ENCODE data around the gene VAMP4. TPM values are rescaled to one million over a fixed set of nuclear protein-coding genes. Genes with fewer than 3 reads are reported as not detected.

VAMP4 gene
- total and polyA plus RNA-seq, 10 of the 15 experiments (the other 5 are each of a cell fraction or from before 2014, with no cell fraction given): 0.90 to 7.9 (median 4.3) TPM

- TF ChIP-seq RELB (IDR thresholded peaks at IDR 0.05; ENCODE audit: low read depth) (0 out of 2 replicates have a peak, but pooled peaks have one; percentile 9), KAT2A (conservative IDR thresholded peaks at IDR 0.05; ENCODE audit: control insufficient read depth, low read depth, low read length) (no peak), MEF2B (IDR thresholded peaks at IDR 0.05; ENCODE audit: partially characterized antibody, poor library complexity, severe bottlenecking) (no peak), CBFB (IDR thresholded peaks at IDR 0.05; ENCODE audit: low read depth) (no peak), RAD21 (IDR thresholded peaks at IDR 0.05; ENCODE audit: insufficient read depth, low read depth, low read length) (0 out of 2 replicates have a peak, but pooled peaks have one; percentile 17), ZNF592 (IDR thresholded peaks at IDR 0.05) (no peak), ASH2L (IDR thresholded peaks at IDR 0.05; ENCODE audit: borderline replicate concordance, low read depth) (no peak), RELA (IDR thresholded peaks at IDR 0.05; ENCODE audit: borderline replicate concordance, partially characterized antibody) (no peak), ATF7 (IDR thresholded peaks at IDR 0.05; ENCODE audit: low read depth) (no peak), ZNF24 (IDR thresholded peaks at IDR 0.05) (no peak), PBX3 (IDR thresholded peaks at IDR 0.05; ENCODE audit: insufficient replicate concordance, low read depth, low read length) (no peak), ETV6 (conservative IDR thresholded peaks at IDR 0.05 in 1 of 2, IDR thresholded peaks at IDR 0.05 in 1 of 2; ENCODE audit: borderline replicate concordance in 1 of 2, low read depth in 1 of 2) (no peak), EP300 (IDR thresholded peaks at IDR 0.05; ENCODE audit: borderline replicate concordance in 1 of 2, control insufficient read depth in 1 of 2, low read depth in 2 of 2, low read length in 2 of 2) (no peak), MYC (IDR thresholded peaks at IDR 0.05; ENCODE audit: insufficient read depth, insufficient read length, insufficient replicate concordance, low read length, severe bottlenecking) (no peak), NR2F1 (conservative IDR thresholded peaks at IDR 0.05) (no peak), BMI1 (IDR thresholded peaks at IDR 0.05; ENCODE audit: borderline replicate concordance) (no peak; the same call in 1 of the 2 replicates), MTA2 (IDR thresholded peaks at IDR 0.05; ENCODE audit: low read depth) (peak; percentile 32; the same call in 1 of the 2 replicates), ZBED1 (IDR thresholded peaks at IDR 0.05; ENCODE audit: borderline replicate concordance) (0 out of 2 replicates have a peak, but pooled peaks have one; percentile 32), SREBF1 (IDR thresholded peaks at IDR 0.05; ENCODE audit: low read length) (no peak)
These were observed 636 bp downstream of the VAMP4 start (continued) for GRCh38 chr1:171740987-171741871.
